Measurements from ENCODE around the gene CABCOCO1. TPM values are rescaled to one million over a fixed set of nuclear protein-coding genes. Genes with fewer than 3 reads are reported as not detected.

The CABCOCO1 gene
- polyA plus RNA-seq, 3 donors from 2014 or later: not detected

DNA sequence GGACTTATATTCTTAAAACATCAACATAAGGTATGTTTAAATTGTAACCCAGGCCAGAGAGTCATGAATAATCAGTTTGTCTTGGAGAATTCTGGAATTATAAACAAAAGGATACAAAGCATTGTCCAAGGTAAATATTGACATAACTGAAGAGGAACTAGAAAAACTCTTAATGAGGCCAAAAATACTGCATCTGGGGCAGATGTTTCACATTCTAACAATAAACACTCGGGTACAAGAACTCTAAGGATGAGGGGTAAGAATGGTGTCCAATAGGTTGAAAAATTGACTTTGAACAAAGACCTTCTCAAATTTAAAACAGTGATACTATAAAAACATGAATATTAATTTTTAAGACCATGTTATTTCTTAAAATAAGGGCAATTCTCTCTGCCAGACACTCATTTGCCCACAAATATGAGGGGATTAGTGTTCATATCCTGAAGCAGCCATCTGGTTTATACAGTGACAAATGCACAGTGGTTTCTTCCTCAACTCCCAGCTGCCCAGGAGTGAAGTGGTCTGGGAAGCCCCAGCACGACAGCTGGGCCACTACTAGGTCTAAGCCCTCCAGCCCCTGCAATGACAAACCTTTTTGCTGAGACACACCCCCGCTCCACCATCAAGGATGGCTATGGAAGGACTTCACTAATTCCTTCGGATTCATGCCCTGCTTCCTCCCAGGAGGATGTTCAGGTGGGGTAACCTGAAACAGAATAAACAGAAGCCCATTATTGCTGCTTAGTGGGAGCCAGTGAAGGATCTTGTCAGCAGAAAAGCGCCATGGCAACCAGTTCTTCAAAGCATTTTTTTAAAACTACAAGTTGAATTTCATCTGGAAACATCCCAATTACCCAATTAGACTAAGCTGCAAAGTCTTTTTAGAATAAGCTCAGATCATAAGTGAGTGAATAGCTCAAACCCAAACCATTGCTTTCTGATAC, 131.3 kb downstream of the CABCOCO1 start:
- Mint-ChIP-seq H3K27me3 (ENCODE audit: low read depth in 3 of 3) (peaks cover 0 to 4% (median 4%) of the 10 kb centered on the region in 3 donors), H3K4me1 (no peaks in the 10 kb centered on the region), H3K9me3 (no peaks in the 10 kb centered on the region), H3K27ac (no peak overlapping the region), H3K4me3 (no peak overlapping the region), H3K36me3 (no peaks in the 10 kb centered on the region)
- DNase-seq: no peak

DNA sequence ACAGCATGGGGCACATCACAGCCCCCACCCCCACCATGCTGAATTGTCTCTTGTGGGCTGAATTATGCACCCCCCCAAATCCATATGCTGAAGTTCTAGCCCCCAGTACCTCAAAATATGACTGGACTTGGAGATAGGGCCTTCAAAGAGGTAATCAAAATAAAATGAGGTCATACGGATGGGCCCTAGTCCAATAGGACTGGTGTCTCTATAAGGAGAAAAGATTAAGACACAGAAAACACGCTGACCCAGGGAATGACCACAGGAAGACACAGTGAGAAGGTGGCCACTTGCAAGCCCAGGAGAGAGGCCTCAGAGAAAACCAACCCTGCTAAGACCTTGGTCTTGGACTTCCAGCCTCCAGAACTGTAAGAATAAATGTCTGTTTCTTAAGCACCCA, 132.4 kb downstream of the CABCOCO1 start:
- no peak for DNase-seq
- H3K27me3 Mint-ChIP-seq (ENCODE audit: low read depth in 3 of 3): peaks cover 0 to 4% (median 4%) of the 10 kb centered on the region in 3 donors
- no peaks in the 10 kb centered on the region for H3K9me3 Mint-ChIP-seq
- no peaks in the 10 kb centered on the region for H3K4me1 Mint-ChIP-seq
- H3K4me3 Mint-ChIP-seq: no peak overlapping the region
- H3K36me3 Mint-ChIP-seq: no peaks in the 10 kb centered on the region
- H3K27ac Mint-ChIP-seq: no peak overlapping the region

DNA sequence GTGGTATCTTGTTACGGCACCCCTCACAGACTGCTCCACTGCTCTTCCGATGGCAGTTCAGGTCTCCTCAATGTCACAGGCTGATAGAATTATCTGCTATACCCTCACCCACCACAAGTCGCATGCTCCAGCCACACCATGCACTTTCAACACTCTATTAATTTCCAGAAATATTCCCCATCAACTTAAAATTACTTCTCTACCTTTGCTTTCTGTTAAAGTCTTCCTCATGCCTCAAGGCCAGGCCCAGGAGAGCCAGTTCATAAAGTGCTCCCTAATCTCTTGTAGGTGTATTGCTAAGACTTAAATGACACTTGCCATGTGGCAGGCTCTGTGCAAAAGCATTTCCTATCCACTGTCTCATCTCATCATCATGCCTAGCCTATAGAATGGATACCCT, 132.8 kb downstream of the CABCOCO1 start:
- Mint-ChIP-seq H3K4me1 (no peaks in the 10 kb centered on the region), H3K27ac (no peak overlapping the region), H3K9me3 (no peaks in the 10 kb centered on the region), H3K36me3 (no peaks in the 10 kb centered on the region), H3K4me3 (no peak overlapping the region), H3K27me3 (ENCODE audit: low read depth in 3 of 3) (peaks cover 0 to 4% (median 4%) of the 10 kb centered on the region in 3 donors)
- no peak for DNase-seq

DNA sequence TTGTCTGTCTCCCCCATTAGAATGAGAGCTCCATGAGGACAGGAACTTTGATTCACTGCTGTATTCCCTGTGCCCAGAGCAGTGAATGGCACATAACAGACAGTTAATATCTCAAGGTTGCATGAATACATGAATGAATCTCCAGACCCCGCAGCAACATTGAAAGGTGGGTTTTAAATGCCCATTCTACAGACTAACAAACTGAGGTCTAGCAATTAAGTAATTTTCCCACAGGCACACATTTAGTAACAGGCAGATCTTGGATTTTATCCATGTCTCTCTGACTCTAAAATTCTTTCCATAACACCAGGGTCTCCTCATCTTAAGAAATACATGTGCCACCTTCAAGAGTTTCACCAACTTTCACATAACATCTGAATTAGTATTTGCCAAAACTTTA, 134.1 kb downstream of the CABCOCO1 start:
- no peaks in the 10 kb centered on the region for H3K4me1 Mint-ChIP-seq
- no peak overlapping the region for H3K27ac Mint-ChIP-seq
- no peak for DNase-seq
- peaks cover 0 to 4% (median 0%) of the 10 kb centered on the region in 3 donors for H3K27me3 Mint-ChIP-seq (ENCODE audit: low read depth in 3 of 3)
- no peak overlapping the region for H3K4me3 Mint-ChIP-seq
- no peaks in the 10 kb centered on the region for H3K36me3 Mint-ChIP-seq
- H3K9me3 Mint-ChIP-seq: no peaks in the 10 kb centered on the region

DNA sequence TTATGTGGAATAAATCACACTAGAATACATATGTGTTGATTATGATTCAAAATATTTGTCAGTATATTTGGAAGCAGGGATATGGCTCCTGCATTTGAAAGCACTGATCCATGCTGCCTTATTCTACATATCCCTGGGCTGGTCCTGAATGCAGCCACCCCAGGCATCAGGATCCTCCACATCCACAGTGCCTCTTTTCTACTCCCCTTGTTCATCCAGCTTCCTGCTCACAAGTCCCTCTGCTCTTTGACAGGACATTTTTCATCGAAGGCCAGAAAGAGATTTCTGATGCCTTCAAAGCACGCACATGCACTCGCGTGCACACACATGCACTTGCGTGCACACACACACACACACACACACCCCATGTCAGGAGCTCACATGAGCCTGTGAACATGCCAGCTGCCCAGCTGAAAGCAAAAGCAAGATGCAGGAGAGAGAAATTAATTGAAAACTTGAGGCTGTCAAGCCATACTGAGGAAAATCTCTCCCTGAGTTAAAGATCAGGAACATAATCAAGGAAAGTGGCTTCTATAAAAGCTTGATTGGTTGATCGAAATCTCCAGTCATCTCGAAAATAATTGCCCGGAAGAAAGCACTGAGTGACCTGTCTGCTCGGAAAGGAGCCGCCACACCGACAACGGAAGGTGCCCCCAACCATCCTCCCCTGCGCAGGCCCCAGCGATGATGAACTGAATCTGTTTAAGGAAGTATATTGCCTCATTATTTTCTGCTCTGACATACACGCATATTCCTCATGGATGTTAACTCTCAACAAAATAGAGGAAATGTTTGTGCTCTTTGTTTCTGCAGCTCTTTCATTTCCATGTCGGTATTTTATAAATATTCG, 134.8 kb downstream of the CABCOCO1 start:
- DNase-seq: no peak
- Mint-ChIP-seq H3K4me3 (no peak overlapping the region), H3K27ac (no peak overlapping the region), H3K27me3 (ENCODE audit: low read depth in 3 of 3) (peaks cover 0 to 2% (median 0%) of the 10 kb centered on the region in 3 donors), H3K4me1 (no peaks in the 10 kb centered on the region), H3K9me3 (no peaks in the 10 kb centered on the region), H3K36me3 (no peaks in the 10 kb centered on the region)

DNA sequence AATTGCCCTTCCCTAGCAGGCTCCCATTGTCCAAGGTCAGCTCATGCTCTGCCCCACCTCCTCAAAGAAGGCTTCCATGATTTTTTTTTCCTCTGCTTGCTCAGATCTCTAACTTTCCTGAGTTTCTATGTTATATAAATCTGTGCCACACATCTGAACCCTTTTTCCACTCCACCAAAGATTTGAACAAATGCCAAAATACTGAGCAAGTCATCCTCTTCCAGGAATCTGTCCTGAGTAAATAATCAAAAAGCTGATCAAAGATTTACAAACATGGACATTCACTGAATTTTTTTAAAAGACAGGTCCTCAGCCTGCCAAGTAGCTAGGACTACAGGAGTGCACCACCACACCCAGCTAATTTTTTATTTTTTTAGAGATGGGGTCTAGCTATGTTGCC, 136.0 kb downstream of the CABCOCO1 start:
- no peaks in the 10 kb centered on the region for H3K9me3 Mint-ChIP-seq
- H3K27ac Mint-ChIP-seq: no peak overlapping the region
- H3K4me3 Mint-ChIP-seq: no peak overlapping the region
- H3K36me3 Mint-ChIP-seq: no peaks in the 10 kb centered on the region
- H3K27me3 Mint-ChIP-seq (ENCODE audit: low read depth in 3 of 3): peaks cover 0 to 2% (median 0%) of the 10 kb centered on the region in 3 donors
- H3K4me1 Mint-ChIP-seq: no peaks in the 10 kb centered on the region
- DNase-seq: no peak

DNA sequence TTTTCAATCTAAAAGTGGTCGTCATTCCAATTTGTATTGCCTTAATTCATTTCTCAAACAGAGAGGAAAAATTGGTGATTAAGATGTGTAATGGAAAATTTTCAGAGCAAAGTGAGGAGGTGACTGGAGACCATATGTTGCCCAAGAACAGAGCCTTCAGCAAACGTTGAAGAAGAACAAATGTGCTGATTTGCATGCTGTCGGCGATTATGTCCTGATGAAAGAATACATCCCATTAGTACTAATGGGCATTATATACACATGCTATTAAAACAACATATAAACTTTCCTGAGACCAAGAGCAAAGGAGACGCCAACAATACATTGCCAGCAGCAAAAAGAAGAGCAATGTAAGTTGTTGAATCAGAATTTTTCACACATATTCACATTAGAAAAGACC, 138.8 kb downstream of the CABCOCO1 start:
- H3K4me3 Mint-ChIP-seq: no peak overlapping the region
- no peaks in the 10 kb centered on the region for H3K36me3 Mint-ChIP-seq
- H3K9me3 Mint-ChIP-seq: no peaks in the 10 kb centered on the region
- H3K4me1 Mint-ChIP-seq: no peaks in the 10 kb centered on the region
- H3K27ac Mint-ChIP-seq: no peak overlapping the region
- no peak for DNase-seq
- H3K27me3 Mint-ChIP-seq (ENCODE audit: low read depth in 3 of 3): no peaks in the 10 kb centered on the region

DNA sequence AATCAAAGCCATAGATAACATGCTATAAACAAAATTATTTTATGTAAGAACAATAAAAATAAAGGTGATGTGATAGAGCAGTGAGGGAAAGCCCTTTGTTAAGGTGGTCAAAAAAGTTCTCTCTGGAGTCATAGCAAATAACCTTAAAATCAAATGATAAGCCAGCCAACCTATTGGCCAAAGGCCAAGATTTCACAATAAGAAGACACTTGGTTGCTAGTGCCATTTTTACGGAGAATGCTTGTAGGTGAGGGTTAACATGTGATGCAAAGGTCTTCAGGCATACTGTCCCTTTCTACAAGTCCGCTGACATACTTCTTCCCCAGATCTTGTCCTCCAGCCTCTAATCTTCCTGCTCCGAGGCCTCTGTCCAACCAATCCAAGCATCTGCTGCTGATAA, 140.5 kb downstream of the CABCOCO1 start:
- Mint-ChIP-seq H3K27me3 (ENCODE audit: low read depth in 3 of 3) (no peaks in the 10 kb centered on the region), H3K36me3 (no peaks in the 10 kb centered on the region), H3K9me3 (no peaks in the 10 kb centered on the region), H3K4me1 (no peaks in the 10 kb centered on the region), H3K27ac (no peak overlapping the region), H3K4me3 (no peak overlapping the region)
- no peak for DNase-seq

DNA sequence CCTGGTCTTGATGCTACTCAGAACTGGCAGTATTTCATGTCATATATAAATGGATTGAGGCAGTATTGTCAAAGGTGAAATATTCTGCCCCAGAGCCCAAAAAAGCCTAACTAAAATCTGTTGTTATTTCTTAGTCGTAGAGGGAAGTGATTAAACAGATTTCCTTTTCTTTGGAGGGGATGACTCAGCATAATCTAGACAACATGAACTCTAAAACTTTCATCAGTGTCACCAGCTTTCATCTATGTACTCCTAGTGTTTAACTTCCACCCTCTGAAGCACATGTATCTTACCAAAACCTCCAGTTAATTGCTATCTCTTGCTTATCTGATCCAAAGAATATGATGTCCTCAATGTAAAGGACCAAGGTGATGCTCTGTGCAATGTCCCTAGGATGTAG, 141.7 kb downstream of the CABCOCO1 start:
- no peaks in the 10 kb centered on the region for H3K27me3 Mint-ChIP-seq (ENCODE audit: low read depth in 3 of 3)
- no peaks in the 10 kb centered on the region for H3K9me3 Mint-ChIP-seq
- no peak for DNase-seq
- no peaks in the 10 kb centered on the region for H3K4me1 Mint-ChIP-seq
- H3K4me3 Mint-ChIP-seq: no peak overlapping the region
- no peaks in the 10 kb centered on the region for H3K36me3 Mint-ChIP-seq
- no peak overlapping the region for H3K27ac Mint-ChIP-seq

DNA sequence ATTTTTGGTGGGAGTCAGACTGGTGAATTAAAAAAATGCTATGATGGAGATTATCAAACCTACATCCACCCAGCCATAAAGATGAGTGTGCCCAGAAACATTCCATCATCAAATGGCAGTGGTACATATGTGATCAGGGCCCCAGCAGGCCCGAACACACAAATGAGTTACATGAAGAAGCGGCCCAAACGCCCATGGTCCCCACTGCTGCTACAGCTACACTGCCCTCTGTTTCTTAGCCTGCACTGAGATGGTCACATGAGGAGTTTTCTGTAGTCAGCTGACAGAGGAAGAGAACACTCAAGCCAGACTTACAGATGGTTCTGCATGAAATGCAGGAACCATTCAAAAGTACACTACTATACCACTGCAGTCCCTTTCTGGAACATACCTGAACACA, 142.4 kb downstream of the CABCOCO1 start:
- H3K36me3 Mint-ChIP-seq: no peaks in the 10 kb centered on the region
- H3K27ac Mint-ChIP-seq: no peak overlapping the region

DNA sequence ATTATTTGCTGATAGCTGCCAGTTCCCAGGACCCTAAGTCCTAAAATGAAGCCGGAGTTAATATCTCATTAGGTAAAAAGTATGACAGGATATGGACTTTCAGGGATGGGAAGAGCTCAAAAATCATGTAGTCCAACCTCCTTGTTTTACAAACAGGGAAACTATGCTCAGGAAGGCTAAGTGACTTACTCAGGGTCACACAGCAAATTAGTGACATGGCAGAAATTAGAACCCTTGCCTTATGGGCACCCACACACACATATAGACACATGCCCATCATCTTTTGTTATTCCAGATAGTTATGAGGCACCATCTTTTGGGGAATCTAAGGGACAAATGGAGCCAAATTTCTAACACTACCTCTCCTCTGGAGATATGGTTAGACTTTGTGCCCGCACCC, 147.5 kb downstream of the CABCOCO1 start:
- DNase-seq: no peak

More for the DNA sequence above, 142.4 kb downstream of the CABCOCO1 start:
- Mint-ChIP-seq H3K4me3 (no peak overlapping the region), H3K4me1 (no peaks in the 10 kb centered on the region), H3K9me3 (no peaks in the 10 kb centered on the region), H3K27me3 (ENCODE audit: low read depth in 3 of 3) (peaks cover 0 to 3% (median 0%) of the 10 kb centered on the region in 3 donors)
- DNase-seq: no peak

DNA sequence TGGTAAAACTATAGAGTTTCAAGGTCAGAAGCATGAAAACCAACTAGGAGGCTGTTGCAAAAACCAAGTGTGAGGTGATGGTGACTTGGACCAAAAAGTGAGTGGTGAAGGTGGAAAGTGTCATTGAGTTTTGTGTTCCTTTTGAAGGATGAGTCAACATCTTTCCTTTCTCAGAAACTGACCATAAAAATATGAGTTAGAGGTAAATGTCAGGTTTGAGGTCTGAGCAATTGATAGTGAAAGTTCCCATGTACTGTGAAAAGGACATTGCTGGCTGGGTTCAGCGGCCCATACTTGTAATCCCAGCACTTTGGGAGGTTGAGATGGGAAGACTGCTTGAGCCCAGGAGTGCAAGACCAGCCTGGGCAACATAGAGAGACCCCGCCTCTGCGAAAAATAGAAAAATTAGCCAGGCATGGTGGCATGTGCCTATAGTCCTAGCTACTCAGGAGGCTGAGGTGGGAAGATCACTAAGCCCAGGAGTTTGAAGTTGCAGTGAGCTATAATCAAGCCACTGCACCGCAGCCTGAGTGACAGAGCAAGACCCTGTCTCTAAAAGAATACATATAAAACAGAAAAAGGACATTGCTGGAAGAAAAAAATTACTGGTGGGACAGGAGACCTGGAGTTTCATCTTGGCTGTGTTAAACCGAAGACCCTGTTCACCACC, 149.5 kb downstream of the CABCOCO1 start:
- Mint-ChIP-seq H3K4me1 (peaks cover 4 to 8% of the 10 kb centered on the region in 2 donors), H3K27ac (no peak overlapping the region), H3K27me3 (ENCODE audit: low read depth in 3 of 3) (peaks cover 0 to 3% (median 0%) of the 10 kb centered on the region in 3 donors), H3K9me3 (no peaks in the 10 kb centered on the region), H3K36me3 (no peaks in the 10 kb centered on the region), H3K4me3 (no peak overlapping the region)
- DNase-seq: no peak

More for the DNA sequence above, 147.5 kb downstream of the CABCOCO1 start:
- Mint-ChIP-seq H3K27ac (no peak overlapping the region), H3K36me3 (no peaks in the 10 kb centered on the region), H3K9me3 (no peaks in the 10 kb centered on the region), H3K4me1 (peaks cover 4 to 8% of the 10 kb centered on the region in 2 donors), H3K27me3 (ENCODE audit: low read depth in 3 of 3) (peaks cover 0 to 3% (median 0%) of the 10 kb centered on the region in 3 donors), H3K4me3 (no peak overlapping the region)

DNA sequence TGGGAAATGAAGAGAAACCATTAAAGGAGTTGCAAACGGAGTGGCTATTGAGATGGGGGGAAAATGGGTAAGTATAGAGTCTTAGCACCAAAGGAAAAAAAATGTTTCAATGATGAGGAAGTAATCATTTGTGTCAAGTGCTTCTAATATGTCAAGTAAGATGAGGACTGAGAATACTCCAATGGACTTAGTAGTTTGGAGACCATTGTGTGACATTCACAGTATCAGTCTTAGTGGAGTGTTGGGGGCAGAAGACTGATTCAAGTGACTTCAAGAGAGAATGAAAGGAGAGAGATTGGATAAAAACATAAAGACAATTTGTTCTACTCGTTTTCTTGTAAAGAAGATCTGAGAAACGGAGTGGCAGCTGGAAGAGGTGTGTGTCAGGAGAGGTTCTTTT, 150.2 kb downstream of the CABCOCO1 start:
- peaks cover 0 to 3% (median 0%) of the 10 kb centered on the region in 3 donors for H3K27me3 Mint-ChIP-seq (ENCODE audit: low read depth in 3 of 3)
- no peak for DNase-seq
- no peak overlapping the region for H3K27ac Mint-ChIP-seq
- H3K9me3 Mint-ChIP-seq: no peaks in the 10 kb centered on the region
- H3K4me1 Mint-ChIP-seq: peaks cover 4 to 8% of the 10 kb centered on the region in 2 donors
- H3K4me3 Mint-ChIP-seq: no peak overlapping the region
- H3K36me3 Mint-ChIP-seq: no peaks in the 10 kb centered on the region

DNA sequence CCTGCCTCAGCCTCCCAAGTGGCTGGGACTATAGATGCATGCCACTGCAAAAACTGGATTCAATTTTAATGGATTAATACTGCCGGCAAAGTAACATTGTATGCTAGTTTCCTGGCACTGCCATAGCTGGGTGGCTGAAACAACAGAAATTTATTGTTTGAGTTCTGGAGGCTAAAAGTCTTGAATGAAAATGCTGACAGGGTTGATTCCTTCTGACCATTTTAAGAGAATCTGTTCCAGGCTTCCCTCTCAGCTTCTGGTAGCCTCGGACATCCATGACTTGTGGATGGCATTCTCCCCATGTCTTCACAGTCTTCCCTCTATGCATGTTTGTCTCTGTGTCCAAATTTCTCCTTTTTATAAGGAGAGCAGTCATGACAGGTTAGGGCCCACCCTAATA, 151.4 kb downstream of the CABCOCO1 start:
- Mint-ChIP-seq H3K36me3 (no peaks in the 10 kb centered on the region), H3K27me3 (ENCODE audit: low read depth in 3 of 3) (peaks cover 0 to 3% (median 0%) of the 10 kb centered on the region in 3 donors), H3K4me1 (peaks cover 5 to 8% of the 10 kb centered on the region in 2 donors), H3K4me3 (no peak overlapping the region), H3K27ac (no peak overlapping the region), H3K9me3 (no peaks in the 10 kb centered on the region)
- no peak for DNase-seq

Data from immature natural killer cell (primary cell).